HG03039 (cell line): Measurements from ENCODE around the gene HPRT1.
A peak's percentile ranks its signal among the peaks of the same experiment; 100 is the strongest.
"Not testable (repeated sequence)": the region's sequence is repeated elsewhere in the genome, so short reads cannot be mapped to it uniquely, and the experiment has no call there.

Experiments used
- ATAC-seq: cut with Tn5 transposase; IDR thresholded peaks from one replicate; pipeline ENCODE4 v1.9.1; 2021; ENCODE audit warnings: mild to moderate bottlenecking, moderate library complexity; ENCODE audit not compliant: unreplicated experiment

HPRT1 gene

GRCh38 chrX:134460005-134460861 is at the start of gene HPRT1:
HPRT1 (plus strand) TSS chrX:134460165; CDS start chrX:134460312, 147 bp downstream.
- ATAC-seq, result peak; percentile 95

GRCh38 chrX:134416087-134416486 is 43.9 kb upstream of the HPRT1 start:
- ATAC-seq, result no peak

- no peak for ATAC-seq
Measured at GRCh38 chrX:134418317-134419113, 41.5 kb upstream of the HPRT1 start.

- no peak for ATAC-seq
Measured at GRCh38 chrX:134419784-134420183, 40.2 kb upstream of the HPRT1 start.

GRCh38 chrX:134423606-134424005 is 36.4 kb upstream of the HPRT1 start:
- ATAC-seq, result no peak

GRCh38 chrX:134426281-134426680 is 33.7 kb upstream of the HPRT1 start:
- no peak for ATAC-seq

GRCh38 chrX:134431894-134432293 is 28.1 kb upstream of the HPRT1 start:
- ATAC-seq, result no peak

- no peak for ATAC-seq
Measured at GRCh38 chrX:134435894-134436293, 24.1 kb upstream of the HPRT1 start.

GRCh38 chrX:134443020-134443419 is 16.9 kb upstream of the HPRT1 start:
- ATAC-seq, result no peak

- no peak for ATAC-seq
Measured at GRCh38 chrX:134443461-134443860, 16.5 kb upstream of the HPRT1 start.

GRCh38 chrX:134444681-134445080 is 15.3 kb upstream of the HPRT1 start:
- no peak for ATAC-seq

- no peak for ATAC-seq
Measured at GRCh38 chrX:134452596-134452995, 7.4 kb upstream of the HPRT1 start.

- no peak for ATAC-seq
Measured at GRCh38 chrX:134453631-134454030, 6.3 kb upstream of the HPRT1 start.

GRCh38 chrX:134454506-134454905 is 5.5 kb upstream of the HPRT1 start:
- no peak for ATAC-seq

- ATAC-seq, result no peak
Measured at GRCh38 chrX:134457708-134458107, 2.3 kb upstream of the HPRT1 start.

- ATAC-seq, result peak; percentile 6
Measured at GRCh38 chrX:134459683-134460004, 321 bp upstream of the HPRT1 start.

- ATAC-seq, result no peak
Measured at GRCh38 chrX:134460862-134461220, 876 bp downstream of the HPRT1 start.

- no peak for ATAC-seq
Measured at GRCh38 chrX:134461437-134461836, 1.5 kb downstream of the HPRT1 start.

- ATAC-seq, result no peak
Measured at GRCh38 chrX:134462927-134463326, 3.0 kb downstream of the HPRT1 start.

GRCh38 chrX:134464453-134464852 is 4.5 kb downstream of the HPRT1 start:
- ATAC-seq, result not testable (repeated sequence)

- ATAC-seq, result no peak
Measured at GRCh38 chrX:134469486-134469885, 9.5 kb downstream of the HPRT1 start.

GRCh38 chrX:134470013-134470412 is 10.0 kb downstream of the HPRT1 start:
- no peak for ATAC-seq
